Measurements from ENCODE around the gene CYB561A3. TPM values are rescaled to one million over a fixed set of nuclear protein-coding genes. Genes with fewer than 3 reads are reported as not detected.
A peak's percentile ranks its signal among the peaks of the same experiment; 100 is the strongest.

Gene CYB561A3
- total and polyA plus RNA-seq, 2 donors (not counting 1 experiment from before 2014, with no cell fraction given) = 248 to 756 TPM

GRCh38 chr11:61390161-61390560 is 28.5 kb upstream of the CYB561A3 start:
- H2AFZ ChIP-seq (ENCODE audit: insufficient read depth, low read depth, low read length, poor library complexity, severe bottlenecking) = no peak overlapping the region
- ChIA-PET POLR2A (no interaction called here), CTCF (interaction anchor here (0.8 to 5.2 kb wide), 5 partner anchors 19 to 56 kb away, joined by 3 to 82 read pairs (median 5); partner anchors contain the start of genes CYB561A3, TKFC and TMEM138)
- peaks cover 20 to 25% of the 10 kb centered on the region in 2 donors for H3K4me1 ChIP-seq (ENCODE audit: control insufficient read depth in 2 of 2, insufficient read depth in 2 of 2, low read length in 2 of 2)
- Mint-ChIP-seq H3K4me3 (peak overlapping the region; percentile 37), H3K27me3 (no peaks in the 10 kb centered on the region), H3K9me3 (ENCODE audit: insufficient read depth) (no peaks in the 10 kb centered on the region), H3K27ac (no peak overlapping the region), H3K4me1 (peaks cover 29% of the 10 kb centered on the region)
- no peak overlapping the region for H3K4me3 ChIP-seq (ENCODE audit: control extremely low read depth in 1 of 5, extremely low read depth in 1 of 5, insufficient read depth in 1 of 5, low read depth in 2 of 5, low read length in 4 of 5)
- DNase-seq (no peak), ATAC-seq (ENCODE audit: low read depth) (no peak)
- no peak overlapping the region for H3K27ac ChIP-seq (ENCODE audit: low read length in 2 of 2)
- intact Hi-C loops (cut with micrococcal nuclease) = no loop called here
- H3K9me3 ChIP-seq (ENCODE audit: control extremely low read depth in 1 of 3, control insufficient read depth in 2 of 3, insufficient read depth in 1 of 3, low read length in 2 of 3) = no peaks in the 10 kb centered on the region
- H3K79me2 ChIP-seq (ENCODE audit: control insufficient read depth, insufficient read depth, low read length) = peaks cover 3% of the 10 kb centered on the region
- TF ChIP-seq EZH2 (IDR thresholded peaks at IDR 0.05; ENCODE audit: borderline replicate concordance, insufficient read depth, low read depth, low read length, poor library complexity, severe bottlenecking) = no peak
- no peak for TF ChIP-seq CTCF (IDR thresholded peaks at IDR 0.05)
- no peaks in the 10 kb centered on the region for H3K27me3 ChIP-seq (replicated peaks in 1 of 4; ENCODE audit: control extremely low read depth in 1 of 4, control insufficient read depth in 3 of 4, insufficient read depth in 4 of 4, low read length in 3 of 4)
- no peak overlapping the region for H3K4me2 ChIP-seq (replicated peaks; ENCODE audit: low read depth, low read length, poor library complexity, severe bottlenecking)
- H3K36me3 ChIP-seq (replicated peaks in 1 of 2; ENCODE audit: control extremely low read depth in 1 of 2, control insufficient read depth in 1 of 2, extremely low read depth in 1 of 2, insufficient read depth in 2 of 2, low read length in 1 of 2) = peaks cover 2 to 11% of the 10 kb centered on the region in 2 experiments
- no CpG with 5 or more reads among the region's 1 CpG for WGBS (ENCODE audit: insufficient coverage)
- H4K20me1 ChIP-seq (ENCODE audit: control insufficient read depth, insufficient read depth, low read length, poor library complexity, severe bottlenecking) = no peaks in the 10 kb centered on the region
- H3K9ac ChIP-seq (ENCODE audit: low read length) = no peak overlapping the region

Data from B cell (primary cell).